ENCODE data around the gene SLCO1B1. TPM values are rescaled to one million over a fixed set of nuclear protein-coding genes. Genes with fewer than 3 reads are reported as not detected.

The SLCO1B1 gene
- total RNA-seq, 4 donors from 2014 or later = 0.16 to 0.47 TPM; not detected in 2

GRCh38 chr12:21264232-21264631 lies 133.2 kb downstream of the SLCO1B1 start:
- Histone ChIP-seq H3K9me3 (no peaks in the 10 kb centered on the region), H3K27ac (no peak overlapping the region), H3K27me3 (no peaks in the 10 kb centered on the region), H3K4me3 (no peak overlapping the region), H3K36me3 (no peaks in the 10 kb centered on the region), H3K4me1 (no peaks in the 10 kb centered on the region)
- intact Hi-C loops (cut with DNase I; ENCODE audit: low total_unique reads) (no loop called here), in situ Hi-C loops (cut with MboI; ENCODE audit: low sequenced_read_pairs in 4 of 4) (no loop called here)
- DNase-seq = no peak
- TF ChIP-seq CTCF (IDR thresholded peaks at IDR 0.05 in 4 of 5, conservative IDR thresholded peaks at IDR 0.05 in 1 of 5) (no peak), POLR2A (IDR thresholded peaks at IDR 0.05) (no peak)
- ATAC-seq = no peak

DNA sequence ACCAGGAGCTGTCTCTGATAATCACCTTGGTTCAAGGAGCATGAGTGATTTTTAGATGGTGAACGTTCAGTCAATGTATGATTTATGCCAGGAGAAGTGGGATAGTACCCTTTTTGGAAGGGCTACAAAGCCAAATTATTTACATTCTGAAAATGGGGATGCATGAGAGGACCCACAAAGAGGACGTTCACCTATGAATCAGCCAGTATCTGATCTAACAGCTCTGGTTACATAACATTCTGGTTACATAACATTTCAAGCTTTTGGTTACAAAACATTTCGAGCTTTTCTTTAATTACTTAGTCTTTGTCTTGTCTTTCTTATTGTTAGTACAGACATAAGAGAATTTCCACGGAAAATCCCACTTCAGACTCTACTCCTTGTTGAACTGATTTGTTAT lies 134.9 kb downstream of the SLCO1B1 start:
- no peak overlapping the region for H3K4me3 ChIP-seq
- H3K27me3 ChIP-seq = no peaks in the 10 kb centered on the region
- no peaks in the 10 kb centered on the region for H3K36me3 ChIP-seq
- no peak for TF ChIP-seq POLR2A (IDR thresholded peaks at IDR 0.05)
- no peak for TF ChIP-seq CTCF (IDR thresholded peaks at IDR 0.05 in 4 of 5, conservative IDR thresholded peaks at IDR 0.05 in 1 of 5)
- H3K4me1 ChIP-seq = no peaks in the 10 kb centered on the region
- ATAC-seq (no peak), DNase-seq (no peak)
- intact Hi-C loops (cut with DNase I; ENCODE audit: low total_unique reads) = no loop called here
- in situ Hi-C loops (cut with MboI; ENCODE audit: low sequenced_read_pairs in 4 of 4) = no loop called here
- H3K27ac ChIP-seq = no peak overlapping the region
- H3K9me3 ChIP-seq = no peaks in the 10 kb centered on the region

- ATAC-seq (no peak), DNase-seq (no peak)
- Histone ChIP-seq H3K36me3 (no peaks in the 10 kb centered on the region), H3K27ac (no peak overlapping the region), H3K27me3 (no peaks in the 10 kb centered on the region), H3K4me1 (no peaks in the 10 kb centered on the region), H3K4me3 (no peak overlapping the region), H3K9me3 (no peaks in the 10 kb centered on the region)
- TF ChIP-seq CTCF (IDR thresholded peaks at IDR 0.05 in 4 of 5, conservative IDR thresholded peaks at IDR 0.05 in 1 of 5) = no peak
- TF ChIP-seq POLR2A (IDR thresholded peaks at IDR 0.05) = no peak
- in situ Hi-C loops (cut with MboI; ENCODE audit: low sequenced_read_pairs in 4 of 4) = no loop called here
- intact Hi-C loops (cut with DNase I; ENCODE audit: low total_unique reads) = no loop called here
Measured at GRCh38 chr12:21276826-21277225, 145.8 kb downstream of the SLCO1B1 start.

Other genes with a start within 250 kb of the SLCO1B1 start
- not detected for gene SLCO1A2, start 203.7 kb downstream of the SLCO1B1 start, total RNA-seq
- gene IAPP, start 241.7 kb downstream of the SLCO1B1 start, total RNA-seq = not detected

Data from gastrocnemius medialis (tissue), 4 donors.